ENCODE data around the gene SDR42E1.

- TF ChIP-seq POLR2AphosphoS5 (IDR thresholded peaks at IDR 0.05; ENCODE audit: low read depth, low read length) (no peak), TAF1 (IDR thresholded peaks at IDR 0.05; ENCODE audit: borderline replicate concordance, insufficient read depth, low read length) (no peak), SIN3A (IDR thresholded peaks at IDR 0.05; ENCODE audit: borderline replicate concordance, insufficient read depth, low read length) (no peak)
- TF ChIP-seq, protein P1, sequence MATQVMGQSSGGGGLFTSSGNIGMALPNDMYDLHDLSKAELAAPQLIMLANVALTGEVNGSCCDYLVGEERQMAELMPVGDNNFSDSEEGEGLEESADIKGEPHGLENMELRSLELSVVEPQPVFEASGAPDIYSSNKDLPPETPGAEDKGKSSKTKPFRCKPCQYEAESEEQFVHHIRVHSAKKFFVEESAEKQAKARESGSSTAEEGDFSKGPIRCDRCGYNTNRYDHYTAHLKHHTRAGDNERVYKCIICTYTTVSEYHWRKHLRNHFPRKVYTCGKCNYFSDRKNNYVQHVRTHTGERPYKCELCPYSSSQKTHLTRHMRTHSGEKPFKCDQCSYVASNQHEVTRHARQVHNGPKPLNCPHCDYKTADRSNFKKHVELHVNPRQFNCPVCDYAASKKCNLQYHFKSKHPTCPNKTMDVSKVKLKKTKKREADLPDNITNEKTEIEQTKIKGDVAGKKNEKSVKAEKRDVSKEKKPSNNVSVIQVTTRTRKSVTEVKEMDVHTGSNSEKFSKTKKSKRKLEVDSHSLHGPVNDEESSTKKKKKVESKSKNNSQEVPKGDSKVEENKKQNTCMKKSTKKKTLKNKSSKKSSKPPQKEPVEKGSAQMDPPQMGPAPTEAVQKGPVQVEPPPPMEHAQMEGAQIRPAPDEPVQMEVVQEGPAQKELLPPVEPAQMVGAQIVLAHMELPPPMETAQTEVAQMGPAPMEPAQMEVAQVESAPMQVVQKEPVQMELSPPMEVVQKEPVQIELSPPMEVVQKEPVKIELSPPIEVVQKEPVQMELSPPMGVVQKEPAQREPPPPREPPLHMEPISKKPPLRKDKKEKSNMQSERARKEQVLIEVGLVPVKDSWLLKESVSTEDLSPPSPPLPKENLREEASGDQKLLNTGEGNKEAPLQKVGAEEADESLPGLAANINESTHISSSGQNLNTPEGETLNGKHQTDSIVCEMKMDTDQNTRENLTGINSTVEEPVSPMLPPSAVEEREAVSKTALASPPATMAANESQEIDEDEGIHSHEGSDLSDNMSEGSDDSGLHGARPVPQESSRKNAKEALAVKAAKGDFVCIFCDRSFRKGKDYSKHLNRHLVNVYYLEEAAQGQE (IDR thresholded peaks at IDR 0.05; ENCODE audit: insufficient read depth in 1 of 2, low read depth in 2 of 2, low read length in 2 of 2): no peak
Observed at GRCh38 chr16:82046941-82047340, 35.7 kb upstream of the SDR42E1 start.

Measured in PFSK-1 (cell line).